K562 (cell line): ENCODE data around the gene ARF1. TPM values are rescaled to one million over a fixed set of nuclear protein-coding genes. Genes with fewer than 3 reads are reported as not detected.
A peak's percentile ranks its signal among the peaks of the same experiment; 100 is the strongest.

Experiments
- ARID2 ChIP-seq: fragments of 450-650 bp; IDR thresholded peaks from 2 replicates; pipeline ENCODE4 v1.6.1; 2017; ENCODE audit warnings: antibody characterized with exemption, mild to moderate bottlenecking
- FOS ChIP-seq: IDR thresholded peaks from 3 replicates; pipeline ENCODE4 v1.6.1; 2011; ENCODE audit not compliant: insufficient read length; ENCODE audit errors: extremely low read depth
- MECOM ChIP-seq: fragments of 250-450 bp; sonication (Bioruptor Pico); IDR thresholded peaks from 2 replicates; pipeline ENCODE4 v1.8.0; 2022; ENCODE audit warnings: inconsistent platforms
- RBM15 ChIP-seq: fragments of 200-400 bp; formaldehyde crosslinking; IDR thresholded peaks from 2 replicates; pipeline ENCODE4 v1.6.1; 2018; ENCODE audit warnings: mild to moderate bottlenecking, low read length, moderate library complexity; ENCODE audit not compliant: insufficient read depth
- SETDB1 ChIP-seq: IDR thresholded peaks from one replicate; pipeline ENCODE4 v1.6.1; 2012; ENCODE audit warnings: low read length, control low read depth, inconsistent platforms
- YY1 ChIP-seq, 3 experiments: IDR thresholded peaks; 2 replicates each; pipeline ENCODE4 v1.6.1; 2011; ENCODE audit warnings: low read length in 2 of 3, mild to moderate bottlenecking in 2 of 3, moderate library complexity in 2 of 3, borderline replicate concordance in 1 of 3, control low read depth in 1 of 3, low read depth in 1 of 3; ENCODE audit not compliant: insufficient read depth in 3 of 3, insufficient replicate concordance in 2 of 3, control insufficient read depth in 1 of 3, insufficient read length in 1 of 3; ENCODE audit errors: extremely low read depth in 1 of 3
- ZKSCAN1 ChIP-seq: fragments of 150-350 bp; IDR thresholded peaks from 2 replicates; pipeline ENCODE4 v1.6.1; 2016; ENCODE audit warnings: low read depth, low read length
- ZNF561 ChIP-seq: fragments of 450-650 bp; formaldehyde crosslinking; conservative IDR thresholded peaks from 2 replicates; pipeline ENCODE4 v1.4.0; 2020; ENCODE audit warnings: mild to moderate bottlenecking, moderate library complexity
- ZNF707 ChIP-seq: fragments of 250-450 bp; sonication (Bioruptor Pico); conservative IDR thresholded peaks from 2 replicates; pipeline ENCODE4 v1.8.0; 2022; ENCODE audit warnings: inconsistent platforms, mild to moderate bottlenecking, moderate library complexity
- polyA plus RNA-seq, 8 experiments: library from polyadenylated mRNA; depleted of rRNA in 4 of 8; stranded (reverse) in 5 of 8; unstranded in 3 of 8; fragments of >200 nt; fragmentation: Nextera tagmentation in 2 of 8; fragmentation: Illumina TruSeq in 1 of 8; extraction: Ambion mirVana in 2 of 8; extraction: Trizol in 1 of 8; gene quantifications; 2 replicates each; pipeline versions ENCODE4 v1.2.1 to v1.2.3, GENCODE V29; 2011 to 2014; ENCODE audit warnings: inconsistent platforms in 1 of 8, missing spikeins in 1 of 8
- total RNA-seq, 7 experiments: library from RNA; depleted of rRNA in 6 of 7; stranded (reverse); fragments of >200 nt in 6 of 7; fragmentation: Illumina TruSeq in 2 of 7; extraction: Trizol in 2 of 7; gene quantifications; 2 replicates each; pipeline versions ENCODE4 v1.2.1 to v1.2.3, GENCODE V29; 2011 to 2021; ENCODE audit warnings: low replicate concordance in 1 of 7
- TF ChIP-seq, protein P1 (sequence below): IDR thresholded peaks from 2 replicates; pipeline ENCODE4 v1.6.1; 2016; ENCODE audit warnings: missing genetic modification characterization, missing compliant biosample characterization
- TF ChIP-seq, protein P2 (sequence below), 2 experiments: fragments of 450-650 bp; formaldehyde crosslinking in 1 of 2; IDR thresholded peaks; 2 replicates each; pipeline versions ENCODE4 v1.4.0 to v1.6.1; 2014 to 2020; ENCODE audit warnings: mild to moderate bottlenecking in 2 of 2, borderline replicate concordance in 1 of 2, low read depth in 1 of 2
- TF ChIP-seq, protein P3 (sequence below): fragments of 250-450 bp; sonication (Bioruptor Pico); IDR thresholded peaks from 2 replicates; pipeline ENCODE4 v1.4.0; 2020; ENCODE audit warnings: mild to moderate bottlenecking, moderate library complexity

Gene ARF1
- total and polyA plus RNA-seq, 9 of the 15 experiments (the other 6 are each of a cell fraction or from before 2014, with no cell fraction given): 69.8 to 593 (median 325) TPM

DNA sequence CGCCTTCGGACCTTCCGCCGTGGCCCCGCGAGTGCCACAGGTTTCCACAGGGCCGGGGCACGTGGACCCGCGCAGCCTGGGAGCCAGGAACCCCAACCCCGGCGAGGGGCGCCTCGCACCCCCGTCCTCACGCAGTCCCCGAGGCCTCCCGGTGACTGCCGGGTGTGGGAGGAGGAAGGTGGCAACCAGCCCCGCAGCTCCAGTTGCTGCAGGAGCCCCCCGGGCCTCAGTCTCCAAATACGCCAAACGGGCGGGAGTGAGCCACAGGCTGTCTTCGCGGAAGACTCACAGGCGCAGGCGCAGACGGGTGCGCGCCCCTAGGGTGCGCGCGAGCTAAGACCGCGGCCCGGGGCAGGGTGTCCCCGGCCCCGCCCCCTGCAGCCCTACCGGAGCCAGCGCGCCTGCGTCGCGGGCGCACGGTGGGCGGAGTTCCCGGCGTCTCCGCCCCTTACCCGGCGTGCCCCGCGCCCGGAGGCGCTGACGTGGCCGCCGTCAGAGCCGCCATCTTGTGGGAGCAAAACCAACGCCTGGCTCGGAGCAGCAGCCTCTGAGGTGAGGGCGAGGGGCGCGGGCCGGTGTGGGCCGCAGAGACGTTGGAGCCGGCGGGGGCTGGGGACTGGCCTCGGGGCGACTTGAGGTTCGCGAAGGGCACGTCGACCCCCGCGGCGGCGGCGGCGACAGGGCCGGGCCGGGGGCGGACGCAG, at the start of gene ARF1 (continued):
- TF ChIP-seq, protein P1, sequence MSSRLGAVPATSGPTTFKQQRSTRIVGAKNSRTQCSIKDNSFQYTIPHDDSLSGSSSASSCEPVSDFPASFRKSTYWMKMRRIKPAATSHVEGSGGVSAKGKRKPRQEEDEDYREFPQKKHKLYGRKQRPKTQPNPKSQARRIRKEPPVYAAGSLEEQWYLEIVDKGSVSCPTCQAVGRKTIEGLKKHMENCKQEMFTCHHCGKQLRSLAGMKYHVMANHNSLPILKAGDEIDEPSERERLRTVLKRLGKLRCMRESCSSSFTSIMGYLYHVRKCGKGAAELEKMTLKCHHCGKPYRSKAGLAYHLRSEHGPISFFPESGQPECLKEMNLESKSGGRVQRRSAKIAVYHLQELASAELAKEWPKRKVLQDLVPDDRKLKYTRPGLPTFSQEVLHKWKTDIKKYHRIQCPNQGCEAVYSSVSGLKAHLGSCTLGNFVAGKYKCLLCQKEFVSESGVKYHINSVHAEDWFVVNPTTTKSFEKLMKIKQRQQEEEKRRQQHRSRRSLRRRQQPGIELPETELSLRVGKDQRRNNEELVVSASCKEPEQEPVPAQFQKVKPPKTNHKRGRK (tag): no peak
- no peak for TF ChIP-seq RBM15
- TF ChIP-seq FOS: no peak
- no peak for TF ChIP-seq ARID2
- TF ChIP-seq, protein P2, sequence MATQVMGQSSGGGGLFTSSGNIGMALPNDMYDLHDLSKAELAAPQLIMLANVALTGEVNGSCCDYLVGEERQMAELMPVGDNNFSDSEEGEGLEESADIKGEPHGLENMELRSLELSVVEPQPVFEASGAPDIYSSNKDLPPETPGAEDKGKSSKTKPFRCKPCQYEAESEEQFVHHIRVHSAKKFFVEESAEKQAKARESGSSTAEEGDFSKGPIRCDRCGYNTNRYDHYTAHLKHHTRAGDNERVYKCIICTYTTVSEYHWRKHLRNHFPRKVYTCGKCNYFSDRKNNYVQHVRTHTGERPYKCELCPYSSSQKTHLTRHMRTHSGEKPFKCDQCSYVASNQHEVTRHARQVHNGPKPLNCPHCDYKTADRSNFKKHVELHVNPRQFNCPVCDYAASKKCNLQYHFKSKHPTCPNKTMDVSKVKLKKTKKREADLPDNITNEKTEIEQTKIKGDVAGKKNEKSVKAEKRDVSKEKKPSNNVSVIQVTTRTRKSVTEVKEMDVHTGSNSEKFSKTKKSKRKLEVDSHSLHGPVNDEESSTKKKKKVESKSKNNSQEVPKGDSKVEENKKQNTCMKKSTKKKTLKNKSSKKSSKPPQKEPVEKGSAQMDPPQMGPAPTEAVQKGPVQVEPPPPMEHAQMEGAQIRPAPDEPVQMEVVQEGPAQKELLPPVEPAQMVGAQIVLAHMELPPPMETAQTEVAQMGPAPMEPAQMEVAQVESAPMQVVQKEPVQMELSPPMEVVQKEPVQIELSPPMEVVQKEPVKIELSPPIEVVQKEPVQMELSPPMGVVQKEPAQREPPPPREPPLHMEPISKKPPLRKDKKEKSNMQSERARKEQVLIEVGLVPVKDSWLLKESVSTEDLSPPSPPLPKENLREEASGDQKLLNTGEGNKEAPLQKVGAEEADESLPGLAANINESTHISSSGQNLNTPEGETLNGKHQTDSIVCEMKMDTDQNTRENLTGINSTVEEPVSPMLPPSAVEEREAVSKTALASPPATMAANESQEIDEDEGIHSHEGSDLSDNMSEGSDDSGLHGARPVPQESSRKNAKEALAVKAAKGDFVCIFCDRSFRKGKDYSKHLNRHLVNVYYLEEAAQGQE (IDR thresholded peaks at IDR 0.05; ENCODE audit: borderline replicate concordance): no peak
- TF ChIP-seq, protein P2 (CRISPR knock-in tag; IDR thresholded peaks at IDR 0.05; ENCODE audit: low read depth): peak; percentile 80
- TF ChIP-seq ZNF561 (CRISPR knock-in tag): 0 out of 2 replicates have a peak, but pooled peaks have one; percentile 14
- 0 out of 2 replicates have a peak, but pooled peaks have one; percentile 45 for TF ChIP-seq ZNF707 (CRISPR knock-in tag)
- 0 out of 2 replicates have a peak, but pooled peaks have one; percentile 29 for TF ChIP-seq ZKSCAN1
- peak; percentile 93 to 99 (median 98) for TF ChIP-seq YY1 (IDR thresholded peaks at IDR 0.05; ENCODE audit: borderline replicate concordance in 1 of 3, control insufficient read depth in 1 of 3, extremely low read depth in 1 of 3, insufficient read depth in 3 of 3, insufficient read length in 1 of 3, insufficient replicate concordance in 2 of 3, low read depth in 1 of 3, low read length in 2 of 3)
- TF ChIP-seq, protein P3, sequence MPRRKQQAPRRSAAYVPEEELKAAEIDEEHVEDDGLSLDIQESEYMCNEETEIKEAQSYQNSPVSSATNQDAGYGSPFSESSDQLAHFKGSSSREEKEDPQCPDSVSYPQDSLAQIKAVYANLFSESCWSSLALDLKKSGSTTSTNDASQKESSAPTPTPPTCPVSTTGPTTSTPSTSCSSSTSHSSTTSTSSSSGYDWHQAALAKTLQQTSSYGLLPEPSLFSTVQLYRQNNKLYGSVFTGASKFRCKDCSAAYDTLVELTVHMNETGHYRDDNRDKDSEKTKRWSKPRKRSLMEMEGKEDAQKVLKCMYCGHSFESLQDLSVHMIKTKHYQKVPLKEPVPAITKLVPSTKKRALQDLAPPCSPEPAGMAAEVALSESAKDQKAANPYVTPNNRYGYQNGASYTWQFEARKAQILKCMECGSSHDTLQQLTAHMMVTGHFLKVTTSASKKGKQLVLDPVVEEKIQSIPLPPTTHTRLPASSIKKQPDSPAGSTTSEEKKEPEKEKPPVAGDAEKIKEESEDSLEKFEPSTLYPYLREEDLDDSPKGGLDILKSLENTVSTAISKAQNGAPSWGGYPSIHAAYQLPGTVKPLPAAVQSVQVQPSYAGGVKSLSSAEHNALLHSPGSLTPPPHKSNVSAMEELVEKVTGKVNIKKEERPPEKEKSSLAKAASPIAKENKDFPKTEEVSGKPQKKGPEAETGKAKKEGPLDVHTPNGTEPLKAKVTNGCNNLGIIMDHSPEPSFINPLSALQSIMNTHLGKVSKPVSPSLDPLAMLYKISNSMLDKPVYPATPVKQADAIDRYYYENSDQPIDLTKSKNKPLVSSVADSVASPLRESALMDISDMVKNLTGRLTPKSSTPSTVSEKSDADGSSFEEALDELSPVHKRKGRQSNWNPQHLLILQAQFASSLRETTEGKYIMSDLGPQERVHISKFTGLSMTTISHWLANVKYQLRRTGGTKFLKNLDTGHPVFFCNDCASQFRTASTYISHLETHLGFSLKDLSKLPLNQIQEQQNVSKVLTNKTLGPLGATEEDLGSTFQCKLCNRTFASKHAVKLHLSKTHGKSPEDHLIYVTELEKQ: peak; percentile 67; the same call in 1 of the 2 replicates
- TF ChIP-seq SETDB1: peak; percentile 30
- TF ChIP-seq MECOM: no peak
